ENCODE results near the gene SYTL3.

DNA sequence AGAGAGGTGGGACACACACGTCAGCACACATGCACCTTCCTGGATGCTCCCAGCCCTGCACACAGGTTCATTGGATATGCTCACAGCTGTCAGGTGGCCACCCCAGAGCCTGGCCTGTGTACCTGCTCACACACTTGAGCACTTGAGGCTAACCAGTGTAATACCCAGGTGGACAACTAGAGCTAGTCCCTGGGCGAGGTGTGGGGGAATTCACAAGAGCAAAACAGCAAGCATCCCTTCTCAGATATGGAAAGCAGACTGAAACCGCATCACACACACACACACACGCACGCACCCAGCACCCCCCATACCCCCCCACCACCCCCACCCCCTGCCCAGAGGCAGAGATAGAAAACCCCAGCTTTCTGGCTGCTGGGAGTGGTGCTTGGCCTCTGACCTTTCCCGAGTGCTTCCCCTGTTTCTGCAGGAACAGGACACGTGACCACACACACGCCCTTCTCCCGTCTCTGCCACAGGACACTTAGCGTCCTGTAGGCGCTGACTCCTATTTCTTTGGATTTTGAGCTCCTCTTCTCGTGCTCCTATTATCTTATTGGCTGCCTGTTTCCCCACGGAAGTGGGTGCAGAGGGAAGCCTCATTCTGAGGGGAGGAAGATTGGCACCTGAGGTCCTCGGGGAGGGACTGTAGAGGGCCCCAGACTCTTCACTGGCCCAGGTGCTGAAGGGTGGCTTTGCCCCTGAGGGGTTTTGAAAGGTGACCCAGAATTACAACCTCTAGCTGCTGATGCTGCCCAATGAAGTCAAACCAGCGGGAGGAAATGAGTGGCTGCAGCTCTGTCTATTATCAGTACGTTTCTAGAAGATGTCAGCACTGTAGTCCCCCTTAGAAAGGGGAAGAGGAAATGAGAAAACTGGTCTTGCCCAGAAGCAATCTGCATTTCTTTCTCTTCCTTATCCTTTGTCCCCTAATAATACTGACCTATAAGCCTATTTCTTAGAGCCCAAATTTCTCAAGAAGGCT is 65.8 kb downstream of the SYTL3 start:
- TF ChIP-seq, protein P1, sequence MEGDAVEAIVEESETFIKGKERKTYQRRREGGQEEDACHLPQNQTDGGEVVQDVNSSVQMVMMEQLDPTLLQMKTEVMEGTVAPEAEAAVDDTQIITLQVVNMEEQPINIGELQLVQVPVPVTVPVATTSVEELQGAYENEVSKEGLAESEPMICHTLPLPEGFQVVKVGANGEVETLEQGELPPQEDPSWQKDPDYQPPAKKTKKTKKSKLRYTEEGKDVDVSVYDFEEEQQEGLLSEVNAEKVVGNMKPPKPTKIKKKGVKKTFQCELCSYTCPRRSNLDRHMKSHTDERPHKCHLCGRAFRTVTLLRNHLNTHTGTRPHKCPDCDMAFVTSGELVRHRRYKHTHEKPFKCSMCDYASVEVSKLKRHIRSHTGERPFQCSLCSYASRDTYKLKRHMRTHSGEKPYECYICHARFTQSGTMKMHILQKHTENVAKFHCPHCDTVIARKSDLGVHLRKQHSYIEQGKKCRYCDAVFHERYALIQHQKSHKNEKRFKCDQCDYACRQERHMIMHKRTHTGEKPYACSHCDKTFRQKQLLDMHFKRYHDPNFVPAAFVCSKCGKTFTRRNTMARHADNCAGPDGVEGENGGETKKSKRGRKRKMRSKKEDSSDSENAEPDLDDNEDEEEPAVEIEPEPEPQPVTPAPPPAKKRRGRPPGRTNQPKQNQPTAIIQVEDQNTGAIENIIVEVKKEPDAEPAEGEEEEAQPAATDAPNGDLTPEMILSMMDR (IDR thresholded peaks at IDR 0.05; ENCODE audit: control extremely low read depth in 1 of 3, insufficient read depth in 1 of 3, low read depth in 1 of 3, low read length in 3 of 3) = no peak
- TF ChIP-seq EGR1 (IDR thresholded peaks at IDR 0.05; ENCODE audit: borderline replicate concordance, low read depth, low read length) (no peak), RFX5 (IDR thresholded peaks at IDR 0.05; ENCODE audit: borderline replicate concordance, low read depth, low read length) (no peak), HDAC6 (IDR thresholded peaks at IDR 0.05; ENCODE audit: low read depth, low read length) (no peak), JUN (IDR thresholded peaks at IDR 0.05; ENCODE audit: low read depth, low read length) (no peak)
